Daoy (cell line): Measurements from ENCODE around the gene CASP8AP2. TPM values are rescaled to one million over a fixed set of nuclear protein-coding genes. Genes with fewer than 3 reads are reported as not detected.
A peak's percentile ranks its signal among the peaks of the same experiment; 100 is the strongest.
"Not testable (repeated sequence)": the region's sequence is repeated elsewhere in the genome, so short reads cannot be mapped to it uniquely, and the experiment has no call there.

Source experiments
- DNase-seq: peaks from one replicate; pipeline ENCODE4 v3.0.0-alpha.2; 2015; ENCODE audit warnings: low read depth
- total RNA-seq: library from RNA; depleted of rRNA; stranded (reverse); fragments of >200 nt; shearing (Covaris generic); gene quantifications from 2 replicates; pipeline ENCODE4 v1.2.3, GENCODE V29; 2014

Gene CASP8AP2
- total RNA-seq, 1 experiment from 2014 or later: 11.5 TPM

DNA sequence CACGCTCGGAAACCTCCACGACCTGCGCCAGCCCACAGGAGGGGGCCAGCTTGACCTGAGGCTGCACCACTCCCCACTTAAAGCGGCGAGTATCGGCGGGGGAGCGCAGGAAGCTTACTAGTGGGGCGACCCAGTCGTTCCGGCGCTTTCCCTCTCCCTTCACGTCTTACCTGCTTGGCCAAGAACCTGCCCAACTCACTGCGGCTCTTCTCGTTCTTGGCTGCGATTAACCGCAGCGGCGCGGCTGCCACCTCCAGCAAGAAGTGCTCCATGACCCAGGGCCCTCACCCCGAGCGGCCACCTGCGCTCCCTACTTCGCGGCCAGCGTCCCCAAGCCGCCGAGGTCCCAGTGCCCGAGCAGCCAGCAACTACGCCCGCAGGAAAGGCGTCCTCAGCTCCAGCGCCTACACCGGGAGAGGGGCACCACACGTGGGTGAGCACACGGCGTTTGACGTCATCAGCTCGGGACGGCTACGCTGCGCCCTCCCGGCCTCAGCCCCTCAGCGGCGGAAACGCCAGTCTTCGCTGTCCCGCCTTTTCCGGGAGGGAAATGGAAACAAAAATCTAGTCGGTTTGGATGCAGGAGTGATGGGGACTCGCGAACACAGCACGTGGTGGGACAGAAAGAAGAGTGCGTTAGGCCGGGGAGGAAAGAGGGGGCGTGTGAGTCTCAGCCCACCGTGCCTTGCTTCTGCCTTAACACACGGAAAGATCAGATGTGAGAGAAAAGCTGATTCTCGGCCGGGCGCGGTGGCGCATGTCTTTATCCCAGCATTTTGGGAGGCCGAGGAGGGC, 10.1 kb upstream of the CASP8AP2 start, which contains the start of gene MDN1:
Gene MDN1, minus strand, starts transcription at position 459 of the 795 bp plus-strand sequence. Its CDS starts 187 bp downstream, at position 272.
- peak; percentile 97 for DNase-seq

DNA sequence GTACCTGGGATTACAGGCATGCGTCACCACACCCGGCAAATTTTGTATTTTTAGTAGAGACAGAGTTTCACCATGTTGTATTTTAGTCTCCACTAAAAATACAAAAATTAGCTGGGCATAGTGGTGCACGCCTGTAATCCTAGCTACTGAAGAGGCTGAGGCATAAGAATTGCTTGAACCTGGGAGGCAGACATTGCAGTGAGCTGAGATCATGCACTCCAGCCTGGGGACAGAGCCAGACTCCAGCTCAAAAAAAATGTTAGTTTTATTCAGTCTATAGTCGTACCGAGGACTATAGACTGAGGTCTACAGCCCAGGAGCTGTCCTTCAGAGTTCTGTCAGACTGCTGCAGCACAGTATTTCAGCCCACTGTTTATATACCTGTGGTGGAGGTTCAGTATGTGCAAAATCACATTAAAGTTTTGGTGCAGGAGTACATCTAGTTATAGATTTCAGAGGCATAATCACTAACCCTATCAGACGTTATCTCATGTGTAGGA, 3.6 kb upstream of the CASP8AP2 start:
- DNase-seq: peak; percentile 63

DNA sequence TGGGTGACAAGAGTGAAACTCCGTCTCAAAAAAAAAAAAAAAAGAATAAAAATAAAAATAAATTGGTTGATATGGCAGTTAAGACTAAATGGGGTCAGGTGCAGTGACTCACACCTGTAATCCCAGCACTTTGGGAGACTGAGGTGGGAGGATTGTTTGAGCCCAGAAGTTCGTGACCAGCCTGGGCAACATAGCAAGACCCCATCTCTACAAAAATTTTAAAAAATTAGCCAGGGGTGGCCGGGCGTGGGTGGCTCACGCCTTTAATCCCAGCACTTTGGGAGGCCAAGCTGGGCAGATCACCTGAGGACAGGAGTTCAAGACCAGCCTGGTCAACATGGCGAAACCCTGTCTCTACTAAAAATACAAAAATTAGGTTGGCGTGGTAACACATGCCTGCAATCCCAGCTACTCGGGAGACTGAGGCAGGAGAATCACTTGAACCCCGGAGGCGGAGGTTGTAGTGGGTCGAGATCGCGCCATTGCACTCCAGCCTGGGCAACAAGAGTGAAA, 1.1 kb upstream of the CASP8AP2 start:
- DNase-seq: not testable (repeated sequence)

DNA sequence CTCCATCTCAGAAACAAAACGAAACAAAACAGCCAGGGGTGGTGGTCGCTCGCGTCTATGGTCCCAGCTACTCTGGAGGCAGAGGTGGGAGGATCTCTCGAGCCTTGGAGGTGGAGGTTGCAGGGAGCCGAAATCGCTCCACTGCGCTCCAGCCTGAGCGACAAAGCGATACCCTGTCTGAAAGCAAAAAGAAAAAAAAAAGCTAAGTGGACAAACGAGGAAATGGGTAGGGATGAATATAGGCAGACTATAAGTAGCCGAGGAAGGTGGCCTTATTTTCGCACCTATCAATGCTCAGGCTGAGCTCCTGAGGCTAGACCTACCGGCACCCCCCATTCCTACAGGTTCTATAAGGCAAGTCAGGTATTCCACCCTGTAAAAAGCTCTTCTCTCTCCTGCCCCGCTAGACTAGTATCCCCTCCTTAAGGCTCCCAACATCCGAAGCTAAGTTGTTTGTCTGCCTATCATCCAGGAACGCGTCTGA, 650 bp upstream of the CASP8AP2 start:
- DNase-seq: peak; percentile 15

DNA sequence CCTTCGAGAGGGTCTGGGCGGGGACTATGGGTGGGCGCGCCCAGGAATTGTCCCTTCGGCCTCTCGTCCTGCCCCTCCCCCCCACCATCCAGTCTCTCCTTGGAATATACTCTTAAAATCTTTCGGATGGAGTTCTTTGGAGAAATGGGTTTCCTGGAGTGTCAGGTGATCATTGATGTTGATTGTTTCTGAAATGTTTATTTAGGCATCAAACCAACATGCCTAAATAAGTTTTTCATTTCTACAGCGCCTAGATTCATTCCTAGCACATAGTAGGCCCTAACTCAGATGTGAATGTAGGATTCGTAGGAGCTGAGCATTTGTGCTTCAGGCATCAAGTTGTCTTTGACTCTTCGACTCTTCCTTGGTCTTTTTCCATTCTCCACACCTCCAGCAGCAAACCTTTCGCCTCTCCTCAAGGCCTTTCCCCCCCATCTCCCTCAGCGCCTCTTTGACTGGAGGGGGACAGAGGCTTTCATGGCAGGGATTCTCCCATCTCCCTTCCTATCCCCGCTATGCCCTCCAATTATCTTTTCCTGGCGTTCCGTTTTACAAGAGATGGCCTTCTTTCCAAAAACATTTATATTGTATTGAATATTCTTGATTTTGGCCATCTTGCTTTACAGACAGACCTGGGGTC, 610 bp downstream of the CASP8AP2 start:
- DNase-seq: no peak

DNA sequence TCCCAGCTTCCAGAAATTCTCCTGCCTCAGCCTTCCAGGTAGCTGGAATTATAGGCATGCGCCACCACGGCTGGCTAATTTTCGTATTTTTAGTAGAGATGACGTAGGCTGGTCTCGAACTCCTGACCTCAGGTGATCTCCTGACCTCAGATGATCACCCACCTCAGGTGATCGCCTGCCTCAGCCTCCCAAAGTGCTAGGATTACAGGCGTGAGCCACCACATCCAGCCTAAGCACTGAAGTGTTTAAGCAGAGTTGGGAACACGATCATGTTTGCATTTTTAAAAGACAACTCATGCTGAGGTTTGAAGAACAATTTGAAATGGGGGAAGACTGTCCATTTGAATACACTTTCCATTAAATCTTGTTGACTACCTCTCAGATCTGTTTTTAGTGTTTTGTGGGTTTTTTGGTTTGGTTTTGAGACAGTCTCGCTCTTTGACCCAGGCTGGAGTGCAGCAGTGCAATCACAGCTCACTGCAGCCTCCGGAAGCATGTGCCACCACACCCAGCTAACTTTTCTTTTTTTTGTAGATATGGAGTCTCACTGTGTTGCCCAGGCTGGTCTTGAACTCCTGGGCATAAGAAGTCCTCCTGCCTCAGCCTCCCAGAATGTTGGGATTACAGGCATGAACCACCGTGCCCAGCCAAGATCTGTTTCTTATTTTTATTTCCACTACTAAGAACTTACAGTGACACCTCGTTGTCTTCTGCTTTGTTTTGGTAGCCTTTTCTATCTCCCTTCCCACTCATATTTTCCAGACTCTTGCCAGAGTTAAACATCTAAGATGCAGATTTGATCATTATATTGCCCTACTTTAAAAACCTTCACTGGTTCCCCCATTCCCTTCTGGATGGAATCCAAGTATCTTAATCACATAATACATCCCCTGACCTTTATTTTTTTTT, 5.5 kb downstream of the CASP8AP2 start:
- DNase-seq: no peak

DNA sequence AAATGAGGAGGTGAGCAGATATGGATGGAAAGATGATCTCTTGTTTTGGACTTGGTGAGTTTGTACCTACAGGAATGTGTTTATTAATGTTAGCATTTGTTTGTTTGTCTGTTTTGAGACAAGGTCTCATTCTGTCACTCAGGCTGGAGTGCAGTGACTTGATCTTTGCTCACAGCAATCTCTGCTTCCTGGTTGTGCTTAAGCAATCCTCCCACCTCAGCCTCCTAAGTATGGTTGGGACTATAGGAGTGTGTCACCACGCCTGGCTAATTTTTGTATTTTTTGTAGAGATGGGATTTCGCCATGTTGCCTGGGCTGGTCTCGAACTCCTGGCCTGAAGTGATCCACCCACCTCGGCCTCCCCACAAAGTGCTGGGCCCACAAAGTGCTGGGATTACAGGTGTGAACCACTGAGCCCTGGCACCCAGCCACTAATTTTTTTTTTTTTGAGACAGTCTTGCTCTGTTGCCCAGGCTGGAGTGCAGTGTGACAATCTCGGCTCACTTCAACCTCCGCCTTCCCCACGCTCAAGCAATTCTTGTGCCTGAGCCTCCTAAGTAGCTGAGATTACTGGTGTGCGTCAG, 7.1 kb downstream of the CASP8AP2 start:
- no peak for DNase-seq

DNA sequence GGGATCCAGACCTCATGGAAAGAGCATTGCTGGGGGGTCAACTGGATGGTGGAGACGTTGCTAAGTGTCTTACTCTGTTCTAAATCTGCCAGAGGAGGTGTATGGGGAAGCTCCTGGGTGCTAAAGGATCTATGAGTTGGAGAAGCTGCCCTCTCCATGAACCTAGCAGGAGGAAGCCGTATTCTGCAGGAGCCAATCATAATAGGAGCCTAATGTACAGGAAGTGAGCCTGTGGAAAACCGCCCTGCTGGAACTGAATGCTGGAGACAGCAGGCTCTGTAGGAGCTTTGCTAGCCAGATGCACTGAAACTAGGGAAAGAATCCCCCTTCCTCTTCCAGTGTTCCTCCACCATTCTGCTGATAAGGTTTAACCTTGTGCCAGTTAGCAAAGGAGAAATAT, 10.9 kb downstream of the CASP8AP2 start:
- peak; percentile 7 for DNase-seq

DNA sequence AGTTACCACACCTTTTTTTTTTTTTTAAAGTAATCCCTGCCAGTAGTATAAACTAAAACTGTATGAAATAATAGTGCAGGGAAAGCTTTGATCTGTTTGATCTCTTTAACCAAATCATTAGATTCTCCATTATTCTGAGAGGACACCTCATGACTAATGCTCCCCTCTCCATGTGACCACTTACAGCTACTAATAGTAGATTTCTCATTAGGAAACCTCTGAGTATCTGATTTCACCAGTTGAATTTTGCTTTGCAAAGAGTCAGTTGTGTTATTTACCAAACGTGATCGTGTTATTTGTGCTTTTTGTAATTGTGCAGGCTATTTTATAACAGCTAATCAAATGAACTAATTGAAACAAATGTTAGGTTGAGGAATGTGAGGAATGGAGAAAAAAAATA, 12.5 kb downstream of the CASP8AP2 start:
- no peak for DNase-seq

DNA sequence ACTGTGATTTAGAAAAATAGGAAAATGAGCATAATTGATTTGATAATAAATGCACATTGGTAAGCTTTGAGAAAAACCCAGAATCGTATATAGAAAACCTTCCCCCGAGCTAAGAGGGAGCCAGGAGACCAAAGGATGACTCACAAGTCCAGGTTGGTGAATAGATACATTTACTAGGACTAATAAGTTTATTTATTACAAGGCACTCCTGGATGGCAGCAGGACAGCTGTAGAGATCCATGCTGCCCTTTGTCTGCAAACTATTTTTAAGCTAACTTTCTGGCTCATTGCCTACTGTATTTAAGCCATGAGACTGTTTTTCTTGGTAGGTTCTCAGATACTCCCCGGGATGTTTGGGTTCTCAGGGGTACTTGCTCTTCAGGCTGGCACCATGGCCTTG, 13.4 kb downstream of the CASP8AP2 start:
- no peak for DNase-seq

DNA sequence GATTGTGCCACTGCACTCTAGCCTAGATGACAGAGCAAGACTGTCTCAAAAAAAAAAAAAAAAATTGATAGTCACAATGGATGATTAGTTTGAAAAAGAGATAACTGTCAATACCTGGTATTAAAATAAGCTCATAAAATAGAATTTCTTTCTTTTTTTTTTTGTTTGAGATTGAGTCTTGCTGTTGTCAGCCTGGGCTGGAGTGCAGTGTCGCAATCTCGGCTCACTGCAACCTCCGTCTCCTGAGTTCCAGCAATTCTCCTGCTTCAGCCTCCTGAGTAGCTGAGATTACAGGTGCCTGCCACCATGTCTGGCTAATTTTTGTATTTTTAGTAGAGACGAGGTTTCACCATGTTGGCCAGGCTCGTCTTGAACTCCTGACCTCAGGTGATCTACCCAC, 17.8 kb downstream of the CASP8AP2 start:
- not testable (repeated sequence) for DNase-seq

DNA sequence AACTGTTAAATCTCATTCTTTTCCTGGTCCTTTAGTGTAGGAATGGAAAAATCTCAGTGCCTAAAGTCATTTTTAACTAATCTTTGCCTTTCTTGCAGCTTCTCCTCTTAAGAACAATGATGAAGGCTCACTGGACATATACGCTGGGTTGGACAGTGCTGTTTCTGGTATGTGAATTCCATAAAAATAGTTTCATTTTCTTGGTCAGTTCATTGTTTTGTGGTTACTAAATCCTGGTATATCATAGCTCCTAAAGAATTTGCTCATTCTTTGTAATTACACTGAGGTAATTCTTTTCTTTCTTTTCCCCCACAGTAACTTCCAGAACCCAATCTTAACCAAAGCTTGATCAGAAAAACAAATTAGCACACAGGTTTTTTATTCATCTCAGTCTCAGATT, 23.4 kb downstream of the CASP8AP2 start:
- DNase-seq: no peak

DNA sequence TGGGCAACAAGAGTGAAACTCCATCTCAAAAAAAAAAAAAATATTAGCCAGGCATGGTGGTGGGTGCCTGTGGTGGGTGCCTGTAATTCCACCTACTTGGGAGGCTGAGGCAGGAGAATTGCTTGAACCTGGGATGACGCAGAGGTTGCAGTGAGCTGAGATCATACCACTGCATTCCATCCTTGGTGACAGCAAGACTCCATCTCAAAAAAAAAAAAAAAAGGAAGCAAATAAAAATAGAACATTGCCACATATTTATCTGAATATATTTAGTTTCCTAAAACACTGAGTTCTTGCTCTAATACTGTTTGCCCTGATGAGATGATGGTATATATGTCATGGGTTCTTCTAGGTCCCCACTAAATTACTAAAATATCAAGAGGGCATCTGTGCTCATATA, 28.4 kb downstream of the CASP8AP2 start:
- no peak for DNase-seq

DNA sequence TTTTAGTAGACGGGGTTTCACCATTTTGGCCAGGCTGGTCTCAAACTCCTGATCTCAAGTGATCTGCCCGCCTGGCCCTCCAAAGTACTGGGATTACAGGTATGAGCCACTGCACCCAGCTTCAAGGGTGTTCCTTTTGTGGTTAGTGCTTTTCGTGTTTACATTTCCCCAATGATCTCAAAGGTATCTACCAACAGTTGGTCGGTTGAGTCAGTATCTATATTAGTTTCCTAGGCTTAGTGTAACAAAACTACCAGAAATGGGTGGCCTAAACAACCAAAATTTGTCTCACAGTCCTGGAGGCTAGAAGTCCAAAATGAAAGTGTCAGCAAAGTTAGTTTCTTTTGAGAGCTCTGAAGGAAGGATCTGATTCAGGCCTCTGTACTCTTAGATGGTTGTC, 30.1 kb downstream of the CASP8AP2 start:
- no peak for DNase-seq

DNA sequence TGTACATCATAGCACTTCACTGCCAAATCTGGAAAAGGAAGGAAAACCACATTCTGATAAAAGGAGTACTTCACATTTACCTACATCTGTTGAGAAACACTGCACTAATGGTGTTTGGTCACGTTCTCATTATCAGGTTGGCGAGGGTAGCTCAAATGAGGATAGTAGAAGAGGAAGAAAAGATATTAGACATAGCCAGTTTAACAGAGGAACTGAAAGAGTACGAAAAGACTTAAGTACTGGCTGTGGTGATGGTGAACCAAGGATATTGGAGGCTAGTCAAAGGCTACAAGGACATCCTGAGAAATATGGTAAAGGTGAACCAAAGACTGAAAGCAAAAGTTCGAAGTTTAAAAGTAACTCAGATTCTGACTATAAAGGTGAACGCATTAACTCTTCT, 32.6 kb downstream of the CASP8AP2 start:
- DNase-seq: no peak

DNA sequence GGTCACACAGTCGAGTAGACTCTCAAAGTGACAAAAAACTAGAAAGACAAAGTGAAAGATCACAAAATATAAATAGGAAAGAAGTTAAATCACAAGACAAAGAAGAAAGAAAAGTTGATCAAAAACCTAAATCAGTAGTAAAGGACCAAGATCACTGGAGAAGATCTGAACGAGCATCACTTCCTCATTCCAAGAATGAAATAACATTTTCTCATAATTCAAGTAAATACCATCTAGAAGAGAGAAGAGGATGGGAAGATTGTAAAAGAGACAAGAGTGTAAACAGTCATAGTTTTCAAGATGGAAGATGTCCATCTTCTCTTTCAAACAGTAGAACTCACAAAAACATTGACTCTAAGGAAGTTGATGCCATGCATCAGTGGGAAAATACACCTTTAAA, 33.0 kb downstream of the CASP8AP2 start:
- DNase-seq: no peak

DNA sequence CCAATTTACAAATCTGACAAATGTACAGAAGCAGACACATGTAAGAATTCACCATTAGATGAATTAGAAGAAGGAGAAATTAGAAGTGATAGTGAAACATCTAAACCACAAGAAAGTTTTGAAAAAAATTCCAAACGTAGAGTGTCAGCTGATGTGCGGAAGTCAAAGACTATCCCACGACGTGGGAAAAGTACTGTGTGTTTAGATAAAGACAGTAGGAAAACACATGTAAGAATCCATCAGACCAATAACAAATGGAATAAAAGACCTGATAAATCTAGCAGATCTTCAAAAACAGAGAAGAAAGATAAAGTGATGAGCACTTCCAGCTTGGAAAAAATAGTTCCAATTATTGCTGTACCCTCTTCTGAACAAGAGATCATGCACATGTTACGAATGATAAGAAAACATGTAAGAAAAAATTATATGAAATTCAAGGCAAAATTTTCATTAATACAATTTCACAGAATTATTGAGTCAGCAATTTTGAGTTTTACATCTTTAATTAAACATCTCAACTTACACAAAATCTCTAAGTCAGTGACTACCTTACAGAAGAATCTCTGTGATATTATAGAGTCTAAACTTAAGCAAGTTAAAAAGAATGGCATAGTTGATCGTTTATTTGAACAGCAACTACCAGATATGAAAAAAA, 36.5 kb downstream of the CASP8AP2 start:
- DNase-seq: no peak

DNA sequence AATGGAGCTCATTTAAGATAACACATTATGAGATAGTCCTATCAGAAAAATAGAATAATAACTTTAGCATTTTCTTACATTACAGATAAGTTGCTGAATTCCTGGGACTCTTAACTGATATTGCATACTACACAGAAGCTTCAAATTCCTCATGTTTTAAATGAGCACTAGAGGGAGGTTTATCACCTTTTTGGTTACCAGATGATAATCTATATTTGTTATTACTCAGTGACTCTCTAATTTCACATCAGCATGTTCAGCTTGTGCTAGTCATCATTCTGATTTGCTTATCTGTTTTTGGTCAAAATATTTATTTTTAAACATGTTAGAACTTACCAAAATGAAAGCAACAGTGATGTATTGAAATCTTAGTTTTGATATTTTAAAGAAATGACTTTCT, 44.0 kb downstream of the CASP8AP2 start:
- no peak for DNase-seq

DNA sequence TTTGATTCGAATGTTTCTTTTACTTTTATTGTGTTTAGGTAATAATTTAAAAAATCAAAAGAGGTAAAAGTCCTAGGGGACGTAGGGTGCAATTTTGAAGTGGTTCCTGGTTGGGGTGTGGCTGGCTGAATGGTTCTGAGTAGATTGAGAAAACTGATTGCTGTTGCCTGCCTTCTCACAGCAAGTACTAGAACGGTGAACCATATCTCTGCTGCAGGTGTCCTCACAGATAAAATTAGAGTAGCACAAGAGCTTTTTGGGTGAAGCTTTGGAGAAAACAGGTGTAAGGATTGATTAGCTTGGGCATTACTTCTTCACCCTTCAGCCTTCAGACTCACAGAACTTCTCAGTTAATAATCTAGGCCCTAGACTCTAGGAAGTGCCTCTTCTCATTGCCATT, 44.8 kb downstream of the CASP8AP2 start:
- no peak for DNase-seq

DNA sequence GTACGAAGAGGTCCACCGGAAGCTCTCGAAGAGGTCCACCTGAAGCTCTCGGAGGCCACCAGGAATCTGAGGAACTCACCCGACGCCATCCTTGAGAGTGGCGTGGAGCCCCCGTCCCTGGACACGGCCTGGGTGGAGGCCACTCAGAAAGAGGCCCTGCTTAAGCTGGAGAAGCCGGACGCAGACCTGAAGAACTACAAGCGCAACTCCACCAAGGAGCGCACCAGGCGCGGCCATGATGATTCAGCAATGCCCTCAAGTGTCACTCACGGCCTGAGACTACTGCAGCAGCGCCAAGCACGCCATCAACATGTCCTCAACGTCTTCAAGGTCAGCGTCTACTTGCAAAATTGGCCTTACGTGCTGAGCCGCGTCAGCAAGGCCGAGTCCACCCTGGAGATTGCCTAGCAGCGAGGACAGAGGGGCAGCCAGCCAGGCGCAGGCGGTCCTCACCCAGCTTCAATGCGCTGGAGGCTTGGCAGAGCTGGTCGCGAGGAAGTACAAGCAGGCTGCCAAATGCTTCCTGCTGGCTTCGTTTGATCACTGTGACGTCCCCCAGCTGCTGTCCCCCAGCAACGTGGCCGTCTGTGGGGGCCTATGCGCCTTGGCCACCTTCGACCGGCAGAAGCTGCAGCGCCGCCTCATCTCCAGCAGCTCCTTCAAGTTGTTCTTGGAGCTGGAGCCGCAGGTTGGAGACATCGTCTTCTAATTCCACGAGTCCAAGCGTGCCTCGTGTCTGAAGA, 56.9 kb downstream of the CASP8AP2 start:
- no peak for DNase-seq
